GM21515 (cell line): ENCODE measurements around the gene TFDP2.

Experiments
- ATAC-seq: cut with Tn5 transposase; IDR thresholded peaks from one replicate; pipeline ENCODE4 v1.9.1; 2021; ENCODE audit not compliant: unreplicated experiment

TFDP2 gene

DNA sequence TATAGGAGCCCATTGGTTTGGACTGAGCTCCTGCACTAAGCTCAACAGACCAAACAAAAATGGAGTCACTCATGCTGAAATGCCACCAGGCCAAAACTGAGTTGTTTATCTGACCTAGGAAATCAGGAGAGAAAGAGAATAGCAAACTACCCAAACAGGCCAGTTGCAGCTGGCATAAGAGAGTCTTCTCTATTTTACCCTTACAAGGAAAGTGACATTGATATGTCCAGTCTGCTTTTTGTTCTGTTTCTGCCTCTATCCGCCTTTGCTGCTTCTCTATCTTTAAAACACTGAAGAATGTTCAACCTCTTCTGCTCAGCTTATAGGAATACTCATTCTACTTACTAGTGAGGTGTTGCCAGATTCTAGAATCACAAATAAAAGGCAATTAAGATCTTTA lies 177.8 kb downstream of the TFDP2 start:
- ATAC-seq, result no peak

DNA sequence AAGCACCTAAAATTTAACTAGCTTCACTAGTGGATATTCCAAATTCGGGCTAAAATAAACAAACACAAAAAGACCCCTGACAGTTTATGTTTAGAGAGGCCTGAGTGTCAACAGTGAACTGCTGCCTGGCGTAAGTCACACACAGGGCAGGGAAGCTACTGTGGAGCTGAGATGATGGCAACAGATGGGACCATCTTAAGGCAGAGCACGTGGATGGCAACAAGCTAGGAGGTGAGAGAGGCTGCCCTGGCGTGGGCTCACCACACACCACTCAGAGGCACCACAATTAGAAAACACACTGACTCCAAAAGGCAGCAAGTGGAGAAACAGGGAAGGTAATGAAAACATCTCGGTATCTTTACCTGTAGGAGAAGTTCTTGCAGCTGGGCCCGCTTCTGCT lies 179.6 kb downstream of the TFDP2 start:
- no peak for ATAC-seq

GRCh38 chr3:141965471-141965870 lies 183.9 kb downstream of the TFDP2 start:
- ATAC-seq, result no peak

- ATAC-seq, result no peak
Measured at GRCh38 chr3:141963301-141963700, 186.0 kb downstream of the TFDP2 start.

DNA sequence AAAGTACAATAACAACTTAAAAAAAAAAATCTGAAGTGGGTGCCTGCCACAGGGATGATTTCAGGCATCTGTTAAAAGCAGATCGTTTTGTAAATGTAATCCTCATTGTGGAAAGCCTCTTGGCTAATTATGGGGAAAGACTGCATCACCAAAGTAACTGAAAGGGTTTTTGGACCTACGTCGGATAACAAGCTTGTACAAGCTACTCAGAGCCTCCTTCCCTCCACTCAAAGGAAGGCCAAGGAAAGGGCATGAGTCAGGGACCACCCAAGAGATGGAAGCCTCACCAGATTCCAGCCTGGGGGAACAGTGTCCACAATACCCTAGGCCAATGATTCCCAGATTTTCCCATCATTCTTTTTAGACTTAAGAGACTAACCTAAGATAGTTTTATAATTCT lies 188.6 kb downstream of the TFDP2 start:
- no peak for ATAC-seq

GRCh38 chr3:141959589-141960554 lies 189.5 kb downstream of the TFDP2 start:
- no peak for ATAC-seq

- no peak for ATAC-seq
Measured at GRCh38 chr3:141955175-141955574, 194.2 kb downstream of the TFDP2 start.

DNA sequence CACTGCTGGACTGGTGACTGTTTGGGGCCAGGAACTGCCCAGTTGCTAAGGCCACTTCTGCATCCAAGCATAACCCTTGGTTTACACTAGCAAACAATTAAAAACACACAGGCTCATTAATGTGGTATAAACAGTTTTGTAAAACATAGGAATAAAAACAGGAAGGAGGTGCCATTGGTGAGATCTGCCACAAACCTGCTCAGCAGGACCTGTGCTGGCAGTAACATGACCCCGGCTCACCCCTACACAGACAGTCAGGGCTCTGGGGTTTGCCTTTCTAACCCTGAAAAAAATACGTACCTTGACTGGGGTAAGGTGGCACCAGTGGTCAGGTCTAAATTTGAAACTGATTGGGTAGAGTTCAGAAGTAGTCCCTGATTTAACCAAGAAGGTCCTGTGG lies 196.7 kb downstream of the TFDP2 start:
- no peak for ATAC-seq

- no peak for ATAC-seq
Measured at GRCh38 chr3:141950572-141951493, 198.5 kb downstream of the TFDP2 start.

- ATAC-seq, result no peak
Measured at GRCh38 chr3:141949972-141950371, 199.4 kb downstream of the TFDP2 start.

GRCh38 chr3:141949399-141949798 lies 199.9 kb downstream of the TFDP2 start:
- no peak for ATAC-seq

GRCh38 chr3:141945726-141946485 lies 203.4 kb downstream of the TFDP2 start:
- ATAC-seq, result no peak

DNA sequence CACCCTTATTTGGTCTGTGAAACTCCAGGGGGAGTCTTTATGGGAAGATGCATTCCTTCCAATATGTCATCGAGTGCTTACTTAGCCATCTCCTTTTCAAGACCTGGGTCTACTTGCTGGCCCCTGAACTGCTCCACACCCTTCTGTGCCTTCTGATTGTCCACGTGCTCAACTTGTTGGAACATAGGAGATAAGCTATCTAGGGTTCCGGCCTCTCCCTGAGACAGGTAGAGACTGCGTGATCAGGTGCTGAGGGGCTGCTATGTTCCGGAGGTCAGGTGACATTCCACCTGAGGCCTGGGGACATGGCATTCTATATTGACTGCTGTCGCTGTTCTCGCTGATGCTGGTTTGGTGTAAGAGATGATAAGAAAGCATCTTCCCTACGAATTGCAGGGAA lies 207.3 kb downstream of the TFDP2 start:
- no peak for ATAC-seq

- ATAC-seq, result no peak
Measured at GRCh38 chr3:141941093-141941492, 208.3 kb downstream of the TFDP2 start.

GRCh38 chr3:141940194-141940776 lies 209.1 kb downstream of the TFDP2 start:
- no peak for ATAC-seq

DNA sequence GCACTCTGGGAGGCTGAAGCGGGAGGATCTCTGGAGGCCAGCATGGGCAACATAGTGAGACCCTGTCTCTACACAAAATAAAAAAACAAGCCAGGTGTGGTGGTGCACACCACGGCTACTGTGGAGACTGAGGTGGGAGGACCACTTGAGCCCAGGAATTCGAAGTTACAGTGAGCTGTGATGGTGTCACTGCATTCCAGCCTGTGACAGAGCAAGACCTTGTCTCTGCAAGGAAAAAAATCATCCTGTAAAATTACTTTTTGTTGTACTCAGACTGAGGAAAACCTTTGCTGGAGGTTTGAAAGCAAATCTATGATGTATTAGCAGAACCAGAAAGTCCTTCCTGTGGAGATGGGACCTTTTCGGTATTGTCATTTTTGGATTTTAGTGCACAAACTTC lies 209.6 kb downstream of the TFDP2 start:
- ATAC-seq, result no peak

GRCh38 chr3:141938011-141938500 lies 211.3 kb downstream of the TFDP2 start:
- no peak for ATAC-seq

- ATAC-seq, result no peak
Measured at GRCh38 chr3:141934354-141934753, 215.0 kb downstream of the TFDP2 start.

- no peak for ATAC-seq
Measured at GRCh38 chr3:141933421-141934300, 215.7 kb downstream of the TFDP2 start.
